SK-N-SH treated with all-trans-retinoic acid at 6 μM for 48 hours (cell line): Measurements from ENCODE around the gene SLC34A3.
A peak's percentile ranks its signal among the peaks of the same experiment; 100 is the strongest.

Source experiments
- ATAC-seq: fragments of 200-7000 bp; cut with Tn5 transposase; 3 replicates; pipeline ENCODE4 v1.9.1; 2020; ENCODE audit warnings: mild to moderate bottlenecking, moderate library complexity
- ARNTL ChIP-seq: fragments of 450-650 bp; formaldehyde crosslinking; IDR thresholded peaks from 2 replicates; pipeline ENCODE4 v1.5.0; 2020; ENCODE audit warnings: low read depth, mild to moderate bottlenecking, moderate library complexity, borderline replicate concordance
- BACH2 ChIP-seq: fragments of 250-450 bp; sonication (Bioruptor Pico); IDR thresholded peaks from 2 replicates; pipeline ENCODE4 v1.9.0; 2021; ENCODE audit warnings: mild to moderate bottlenecking, borderline replicate concordance
- CREB5 ChIP-seq: fragments of 250-450 bp; sonication (Bioruptor Pico); IDR thresholded peaks from 2 replicates; pipeline ENCODE4 v1.5.1; 2020; ENCODE audit warnings: low read depth, mild to moderate bottlenecking, moderate library complexity
- CSRNP3 ChIP-seq: fragments of 250-450 bp; sonication (Bioruptor Pico); IDR thresholded peaks from 2 replicates; pipeline ENCODE4 v1.5.1; 2021; ENCODE audit warnings: mild to moderate bottlenecking, moderate library complexity
- ESRRG ChIP-seq: fragments of 250-450 bp; sonication (Bioruptor Pico); IDR thresholded peaks from 2 replicates; pipeline ENCODE4 v1.6.1; 2021; ENCODE audit warnings: mild to moderate bottlenecking
- GLIS3 ChIP-seq: fragments of 250-450 bp; sonication (Bioruptor Pico); IDR thresholded peaks from 2 replicates; pipeline ENCODE4 v1.5.0; 2020; ENCODE audit warnings: mild to moderate bottlenecking, moderate library complexity
- PATZ1 ChIP-seq: fragments of 250-450 bp; sonication (Bioruptor Pico); IDR thresholded peaks from 2 replicates; pipeline ENCODE4 v1.8.0; 2020; ENCODE audit warnings: mild to moderate bottlenecking, moderate library complexity, borderline replicate concordance
- PPARA ChIP-seq: fragments of 250-450 bp; sonication (Bioruptor Pico); IDR thresholded peaks from 2 replicates; pipeline ENCODE4 v1.5.0; 2020; ENCODE audit warnings: mild to moderate bottlenecking, borderline replicate concordance
- RARB ChIP-seq: fragments of 250-450 bp; sonication (Bioruptor Pico); IDR thresholded peaks from 2 replicates; pipeline ENCODE4 v1.8.0; 2021; ENCODE audit warnings: mild to moderate bottlenecking, moderate library complexity
- TCF4 ChIP-seq: fragments of 250-450 bp; sonication (Bioruptor Pico); IDR thresholded peaks from 2 replicates; pipeline ENCODE4 v1.8.0; 2021; ENCODE audit warnings: mild to moderate bottlenecking, moderate library complexity, borderline replicate concordance
- TSHZ2 ChIP-seq: fragments of 250-450 bp; sonication (Bioruptor Pico); IDR thresholded peaks from 2 replicates; pipeline ENCODE4 v1.5.0; 2020; ENCODE audit warnings: mild to moderate bottlenecking, moderate library complexity
- ZC3H10 ChIP-seq: fragments of 250-450 bp; sonication (Bioruptor Pico); IDR thresholded peaks from 2 replicates; pipeline ENCODE4 v1.5.1; 2021; ENCODE audit warnings: mild to moderate bottlenecking, moderate library complexity
- ZFP30 ChIP-seq: fragments of 450-650 bp; formaldehyde crosslinking; IDR thresholded peaks from 2 replicates; pipeline ENCODE4 v1.5.0; 2022; ENCODE audit warnings: mild to moderate bottlenecking, moderate library complexity
- ZNF565 ChIP-seq: fragments of 450-650 bp; formaldehyde crosslinking; conservative IDR thresholded peaks from 2 replicates; pipeline ENCODE4 v1.5.0; 2020; ENCODE audit warnings: low read depth, mild to moderate bottlenecking, moderate library complexity
- ZNF70 ChIP-seq: fragments of 450-650 bp; formaldehyde crosslinking; IDR thresholded peaks from 2 replicates; pipeline ENCODE4 v1.5.0; 2020; ENCODE audit warnings: mild to moderate bottlenecking, moderate library complexity
- ZNF8 ChIP-seq: fragments of 450-650 bp; formaldehyde crosslinking; IDR thresholded peaks from 2 replicates; pipeline ENCODE4 v1.5.0; 2020; ENCODE audit warnings: mild to moderate bottlenecking, moderate library complexity

The SLC34A3 gene

GRCh38 chr9:137220317-137221094 is 10.2 kb upstream of the SLC34A3 start:
- TF ChIP-seq BACH2 (no peak), TCF4 (CRISPR knock-in tag) (no peak), RARB (CRISPR knock-in tag) (no peak), CSRNP3 (CRISPR knock-in tag) (no peak), ZNF70 (CRISPR knock-in tag) (no peak), ARNTL (CRISPR knock-in tag) (no peak), TSHZ2 (no peak), ZFP30 (CRISPR knock-in tag) (no peak)
- TF ChIP-seq, all 23 proteins: peak for 0
- ATAC-seq = no peak

- TF ChIP-seq ZNF70 (CRISPR knock-in tag) = no peak
- no peak for ATAC-seq
Measured at GRCh38 chr9:137221095-137221505, 9.6 kb upstream of the SLC34A3 start.

GRCh38 chr9:137221506-137222111 is 9.1 kb upstream of the SLC34A3 start:
- ATAC-seq = no peak

GRCh38 chr9:137222190-137223077 is 8.3 kb upstream of the SLC34A3 start, which contains the start of gene RNF208:
RNF208 (minus strand) TSS chr9:137222240; CDS start chr9:137221212, 1,028 bp downstream.
- ATAC-seq = peak; percentile 7
- no peak for TF ChIP-seq CREB5 (CRISPR knock-in tag)
- no peak for TF ChIP-seq TCF4 (CRISPR knock-in tag)
- TF ChIP-seq ZNF8 (CRISPR knock-in tag) = no peak
- TF ChIP-seq PATZ1 (CRISPR knock-in tag) = no peak
- TF ChIP-seq ARNTL (CRISPR knock-in tag) = no peak
- TF ChIP-seq GLIS3 (CRISPR knock-in tag) = no peak
- no peak for TF ChIP-seq ESRRG (CRISPR knock-in tag)
- no peak for TF ChIP-seq PPARA (CRISPR knock-in tag)
- TF ChIP-seq ZNF565 = no peak
- no peak for TF ChIP-seq RARB (CRISPR knock-in tag)
- no peak for TF ChIP-seq ZC3H10 (CRISPR knock-in tag)
- no peak for TF ChIP-seq CSRNP3 (CRISPR knock-in tag)
- TF ChIP-seq ZFP30 (CRISPR knock-in tag) = no peak

More at GRCh38 chr9:137221506-137222111, 9.1 kb upstream of the SLC34A3 start:
- TF ChIP-seq TSHZ2 = no peak
- TF ChIP-seq, all 23 proteins: peak for 0
